MCF 10A (cell line): ENCODE measurements around the gene GALNT10. TPM values are rescaled to one million over a fixed set of nuclear protein-coding genes. Genes with fewer than 3 reads are reported as not detected.

ENCODE experiments used
- BruUV-seq: library from RNA; stranded (reverse); fragments of 400-500 nt; replicated peaks from 2 replicates; lab custom pipeline; 2021; lab: Mats Ljungman, UMichigan
- CTCF ChIA-PET: fragments of 300-600 bp; sonication (Branson Sonifier 250); formaldehyde crosslinking; extraction: SDS; loops from one replicate; lab custom pipeline; 2021; ENCODE audit warnings: antibody characterized with exemption, inconsistent platforms; lab: Yijun Ruan, JAX
- POLR2A ChIA-PET: fragments of 300-600, 350-650 bp; sonication (Branson Sonifier 250); formaldehyde crosslinking; extraction: SDS; loops from one replicate; lab custom pipeline; 2020; ENCODE audit warnings: antibody characterized with exemption, inconsistent platforms; lab: Yijun Ruan, JAX
- DNase-seq: peaks from one replicate; pipeline ENCODE4 v3.0.0-alpha.2; 2018; ENCODE audit not compliant: unreplicated experiment
- H3K27ac Mint-ChIP-seq: one replicate; pipeline ENCODE4 v1.8.0; 2022; ENCODE audit warnings: mild to moderate bottlenecking, low read depth, mixed read lengths; ENCODE audit not compliant: unreplicated experiment
- H3K27me3 Mint-ChIP-seq: one replicate; pipeline ENCODE4 v1.8.0; 2022; ENCODE audit warnings: mixed read lengths; ENCODE audit not compliant: insufficient read depth, unreplicated experiment
- H3K36me3 Mint-ChIP-seq: one replicate; pipeline ENCODE4 v1.8.0; 2022; ENCODE audit warnings: mild to moderate bottlenecking, moderate library complexity, mixed read lengths; ENCODE audit not compliant: insufficient read depth, unreplicated experiment
- H3K4me1 Mint-ChIP-seq: one replicate; pipeline ENCODE4 v1.8.0; 2022; ENCODE audit warnings: mixed read lengths; ENCODE audit not compliant: insufficient read depth, unreplicated experiment
- H3K4me3 Mint-ChIP-seq: one replicate; pipeline ENCODE4 v1.8.0; 2022; ENCODE audit warnings: mild to moderate bottlenecking, moderate library complexity, mixed read lengths; ENCODE audit not compliant: unreplicated experiment
- H3K9me3 Mint-ChIP-seq: one replicate; pipeline ENCODE4 v1.8.0; 2022; ENCODE audit warnings: mixed read lengths; ENCODE audit not compliant: unreplicated experiment
- intact Hi-C: fragments of 100-400 bp; cut with micrococcal nuclease; formaldehyde crosslinking; loops from 2 replicates; pipeline ENCODE4 v1.14.1; 2022
- total RNA-seq: library from RNA; stranded (reverse); gene quantifications from 2 replicates; pipeline ENCODE4 v1.2.3, GENCODE V29; 2022
- TF ChIP-seq, protein P1 (sequence below): fragments of 200-600 bp; IDR thresholded peaks from one replicate; pipeline ENCODE4 v1.8.0; 2022; ENCODE audit warnings: antibody characterized with exemption, mild to moderate bottlenecking; ENCODE audit not compliant: unreplicated experiment

GALNT10 gene
- total RNA-seq, 1 experiment from 2014 or later: 57.4 TPM

DNA sequence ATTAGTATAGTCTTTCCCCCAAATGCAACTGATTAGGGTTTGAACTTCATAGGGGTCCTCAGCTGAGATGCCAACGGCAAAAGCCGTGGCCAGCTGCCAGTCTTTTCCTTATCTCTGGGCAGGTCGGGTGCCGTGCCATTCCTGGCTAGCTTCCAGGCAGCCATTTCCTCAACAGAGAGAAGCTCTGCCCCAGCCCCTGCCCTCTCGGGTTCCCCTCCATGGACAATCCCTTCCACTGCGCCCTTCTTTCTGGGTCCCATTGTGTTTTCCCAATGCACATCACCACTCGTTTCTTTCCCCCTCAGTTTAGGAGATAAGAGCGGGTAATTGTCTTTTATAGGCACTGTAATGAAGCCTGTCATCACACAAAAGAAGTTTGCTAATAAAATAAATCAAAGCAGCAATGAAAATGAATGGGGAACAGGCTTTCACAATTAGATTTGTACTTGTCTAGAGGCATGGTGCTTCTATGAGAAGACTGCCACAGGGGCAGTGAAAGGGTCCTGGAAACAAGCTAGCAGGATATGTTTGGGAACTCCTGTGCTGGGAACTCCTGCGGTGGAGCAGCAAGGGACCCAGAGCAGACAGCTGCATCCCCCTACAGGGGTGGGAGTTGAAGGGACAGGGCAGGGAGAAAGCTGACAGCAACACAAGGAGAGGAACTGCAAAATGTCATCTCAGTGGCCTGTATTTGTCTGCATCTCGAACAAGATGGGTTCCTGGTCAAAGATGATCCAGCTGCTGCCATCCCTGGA lies 207.3 kb downstream of the GALNT10 start:
- Mint-ChIP-seq H3K4me1 (peaks cover 29% of the 10 kb centered on the region), H3K27ac (no peak overlapping the region), H3K27me3 (no peaks in the 10 kb centered on the region), H3K4me3 (no peak overlapping the region), H3K36me3 (peaks cover 14% of the 10 kb centered on the region), H3K9me3 (no peaks in the 10 kb centered on the region)
- TF ChIP-seq, protein P1, sequence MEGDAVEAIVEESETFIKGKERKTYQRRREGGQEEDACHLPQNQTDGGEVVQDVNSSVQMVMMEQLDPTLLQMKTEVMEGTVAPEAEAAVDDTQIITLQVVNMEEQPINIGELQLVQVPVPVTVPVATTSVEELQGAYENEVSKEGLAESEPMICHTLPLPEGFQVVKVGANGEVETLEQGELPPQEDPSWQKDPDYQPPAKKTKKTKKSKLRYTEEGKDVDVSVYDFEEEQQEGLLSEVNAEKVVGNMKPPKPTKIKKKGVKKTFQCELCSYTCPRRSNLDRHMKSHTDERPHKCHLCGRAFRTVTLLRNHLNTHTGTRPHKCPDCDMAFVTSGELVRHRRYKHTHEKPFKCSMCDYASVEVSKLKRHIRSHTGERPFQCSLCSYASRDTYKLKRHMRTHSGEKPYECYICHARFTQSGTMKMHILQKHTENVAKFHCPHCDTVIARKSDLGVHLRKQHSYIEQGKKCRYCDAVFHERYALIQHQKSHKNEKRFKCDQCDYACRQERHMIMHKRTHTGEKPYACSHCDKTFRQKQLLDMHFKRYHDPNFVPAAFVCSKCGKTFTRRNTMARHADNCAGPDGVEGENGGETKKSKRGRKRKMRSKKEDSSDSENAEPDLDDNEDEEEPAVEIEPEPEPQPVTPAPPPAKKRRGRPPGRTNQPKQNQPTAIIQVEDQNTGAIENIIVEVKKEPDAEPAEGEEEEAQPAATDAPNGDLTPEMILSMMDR: no peak
- intact Hi-C loops: no loop called here
- ChIA-PET POLR2A (interaction anchor here (1.0 kb wide), 2 partner anchors 207 to 359 kb away, joined by 3 to 4 read pairs; partner anchors contain the start of genes FAM114A2, GALNT10 and MFAP3), CTCF (interaction anchor here (0.6 to 2.6 kb wide), 10 partner anchors 11 to 326 kb away, joined by 3 to 13 read pairs (median 4); partner anchors contain the start of gene GALNT10)
- no peak for DNase-seq
- BruUV-seq: no TSS peak

DNA sequence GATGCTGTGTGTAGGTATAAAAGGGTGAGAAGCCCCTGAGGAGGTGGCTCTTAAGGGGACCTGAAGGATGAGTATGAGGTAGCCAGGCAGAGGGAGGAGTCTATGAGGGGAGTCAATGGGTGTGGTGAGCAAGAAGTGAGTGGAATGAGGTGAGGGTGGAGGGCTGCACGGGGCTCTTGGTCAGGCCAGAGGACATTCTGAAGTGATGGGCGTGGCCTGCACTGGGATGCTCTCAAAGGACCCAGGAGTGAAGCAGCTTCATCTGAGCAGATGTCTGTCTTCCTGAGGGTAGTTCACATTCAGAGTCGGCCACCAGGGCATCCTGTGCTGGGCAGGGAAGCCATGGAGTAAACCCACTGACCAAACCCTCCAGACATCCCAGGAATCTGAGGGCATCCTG lies 210.1 kb downstream of the GALNT10 start:
- H3K27ac Mint-ChIP-seq: no peak overlapping the region
- H3K4me3 Mint-ChIP-seq: no peak overlapping the region
- DNase-seq: no peak
- no peaks in the 10 kb centered on the region for H3K27me3 Mint-ChIP-seq
- ChIA-PET CTCF (interaction anchor here (0.9 to 3.2 kb wide), 2 partner anchors 328 to 331 kb away, joined by 3 to 10 read pairs; no protein-coding TSS in a partner anchor), POLR2A (no interaction called here)
- no peaks in the 10 kb centered on the region for H3K9me3 Mint-ChIP-seq
- BruUV-seq: no TSS peak
- TF ChIP-seq, protein P1: no peak
- H3K36me3 Mint-ChIP-seq: peaks cover 10% of the 10 kb centered on the region
- H3K4me1 Mint-ChIP-seq: peaks cover 15% of the 10 kb centered on the region
- intact Hi-C loops: no loop called here

DNA sequence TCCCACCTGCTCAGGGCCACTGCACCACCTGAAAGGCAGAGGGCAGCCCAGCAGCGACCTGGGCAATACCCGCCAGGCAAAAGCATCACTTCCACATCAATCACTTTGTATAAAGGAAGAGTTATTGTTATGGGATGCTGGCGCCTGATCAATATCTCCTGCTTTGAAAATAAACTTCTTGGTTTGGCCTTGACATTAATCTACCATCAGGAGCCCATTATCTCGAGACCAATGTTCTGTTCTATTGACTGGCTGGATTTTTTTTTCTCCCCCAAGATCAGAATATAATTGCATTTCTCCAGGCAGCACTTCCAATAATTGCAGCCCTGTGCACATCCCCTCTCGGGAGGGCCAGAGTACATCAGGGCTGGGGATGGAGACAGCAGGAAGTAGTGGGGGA lies 210.8 kb downstream of the GALNT10 start:
- DNase-seq: no peak
- Mint-ChIP-seq H3K4me3 (no peak overlapping the region), H3K27me3 (no peaks in the 10 kb centered on the region), H3K36me3 (peaks cover 4% of the 10 kb centered on the region), H3K9me3 (no peaks in the 10 kb centered on the region), H3K4me1 (peaks cover 8% of the 10 kb centered on the region), H3K27ac (no peak overlapping the region)
- no TSS peak for BruUV-seq
- TF ChIP-seq, protein P1: no peak
- ChIA-PET POLR2A (no interaction called here), CTCF (interaction anchor here (0.9 to 5.0 kb wide), 4 partner anchors 178 to 332 kb away, joined by 3 to 125 read pairs (median 6); no protein-coding TSS in a partner anchor)
- intact Hi-C loops: no loop called here

DNA sequence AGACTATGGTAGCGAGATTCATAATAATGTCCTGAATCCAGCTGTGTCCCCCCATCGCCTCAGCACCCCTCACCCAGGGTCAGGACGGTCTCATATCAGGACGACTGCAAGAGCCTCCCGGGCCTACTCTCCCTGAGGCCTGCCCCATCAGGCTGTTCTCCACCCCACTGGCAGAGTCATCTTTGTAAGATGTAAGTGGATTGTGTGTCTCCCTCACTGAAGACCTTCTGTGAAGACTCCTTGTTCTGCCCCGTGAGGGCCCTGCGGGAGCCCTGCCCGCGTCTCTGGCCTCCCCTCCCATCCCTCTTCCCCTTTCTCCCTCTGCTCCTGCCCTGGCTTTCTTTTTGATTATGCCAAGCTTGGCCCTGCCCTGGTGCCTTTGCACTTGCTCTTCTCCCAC lies 211.4 kb downstream of the GALNT10 start:
- ChIA-PET CTCF (interaction anchor here (0.6 to 6.9 kb wide), 8 partner anchors 36 to 545 kb away, joined by 3 to 198 read pairs (median 4); partner anchors contain the start of gene GALNT10), POLR2A (interaction anchor here (0.7 kb wide), 1 partner anchor 330 kb away, joined by 3 read pairs; no protein-coding TSS in a partner anchor)
- intact Hi-C loops: no loop called here
- H3K27ac Mint-ChIP-seq: no peak overlapping the region
- H3K4me1 Mint-ChIP-seq: peaks cover 7% of the 10 kb centered on the region
- H3K9me3 Mint-ChIP-seq: no peaks in the 10 kb centered on the region
- no peak overlapping the region for H3K4me3 Mint-ChIP-seq
- DNase-seq: no peak
- no TSS peak for BruUV-seq
- H3K27me3 Mint-ChIP-seq: no peaks in the 10 kb centered on the region
- peaks cover 4% of the 10 kb centered on the region for H3K36me3 Mint-ChIP-seq
- TF ChIP-seq, protein P1: no peak
